ENCODE measurements around the gene DOC2B.
"Not testable (repeated sequence)": the region's sequence is repeated elsewhere in the genome, so short reads cannot be mapped to it uniquely, and the experiment has no call there.

DOC2B gene

DNA sequence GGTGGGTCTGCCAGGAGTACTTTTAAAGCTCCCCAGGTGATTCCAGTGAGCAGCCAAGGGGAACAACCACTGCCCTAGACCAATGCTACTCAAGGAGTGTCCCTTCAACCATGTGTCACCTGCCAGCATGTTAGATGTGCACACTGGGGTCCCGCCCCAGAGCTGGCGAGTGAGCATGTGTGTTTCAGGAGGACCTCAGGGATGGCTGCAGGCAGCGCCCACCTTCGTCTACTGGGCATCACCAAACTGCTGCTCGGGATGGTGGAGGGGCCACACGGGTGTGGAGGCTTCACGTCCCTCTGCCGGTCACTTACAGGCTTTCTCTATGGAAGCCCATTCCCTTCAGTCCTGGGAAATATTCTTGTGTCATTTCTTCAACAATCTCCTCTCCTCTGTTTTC, 29.0 kb upstream of the DOC2B start:
- no peak for DNase-seq (ENCODE audit: low read depth)

DNA sequence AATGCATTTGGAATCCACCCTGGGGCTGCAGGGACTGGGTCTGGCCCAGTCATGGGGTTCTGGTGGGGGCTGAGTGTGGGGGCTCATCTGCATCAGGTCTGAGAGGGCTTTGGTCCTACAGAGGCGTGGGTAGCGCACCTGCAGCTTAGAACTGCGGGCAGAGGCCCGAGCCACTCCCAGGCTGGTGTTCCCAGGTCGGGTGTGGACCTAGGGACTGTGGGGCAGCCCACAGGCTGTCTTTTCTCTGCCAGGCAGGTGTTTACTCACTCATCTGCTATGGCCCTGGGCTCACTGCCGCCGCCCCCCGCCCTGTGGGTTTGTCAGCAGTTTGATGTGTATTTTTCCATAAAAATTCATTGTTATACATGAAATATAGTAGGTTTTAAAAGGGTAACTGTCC, 27.0 kb upstream of the DOC2B start:
- no peak for DNase-seq (ENCODE audit: low read depth)

DNA sequence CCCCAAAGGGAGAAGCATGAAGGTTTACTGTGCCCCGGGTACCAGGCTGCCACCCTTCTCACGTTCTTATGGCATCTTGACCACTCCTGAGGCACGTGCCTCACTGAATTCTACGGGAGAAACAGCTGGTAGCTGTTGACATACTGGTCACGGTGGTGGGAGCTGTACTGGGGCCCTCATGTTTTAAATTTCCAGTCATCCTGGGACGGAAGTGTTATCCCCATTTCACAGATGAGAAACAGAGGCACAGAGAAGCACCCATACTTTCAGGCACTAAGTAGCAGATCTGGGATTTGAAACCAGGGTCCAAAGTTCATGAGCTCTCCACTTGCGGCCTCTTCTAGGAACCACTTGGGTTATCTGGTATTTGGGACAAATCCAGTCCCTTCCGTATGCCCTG, 26.3 kb upstream of the DOC2B start:
- no peak for DNase-seq (ENCODE audit: low read depth)

DNA sequence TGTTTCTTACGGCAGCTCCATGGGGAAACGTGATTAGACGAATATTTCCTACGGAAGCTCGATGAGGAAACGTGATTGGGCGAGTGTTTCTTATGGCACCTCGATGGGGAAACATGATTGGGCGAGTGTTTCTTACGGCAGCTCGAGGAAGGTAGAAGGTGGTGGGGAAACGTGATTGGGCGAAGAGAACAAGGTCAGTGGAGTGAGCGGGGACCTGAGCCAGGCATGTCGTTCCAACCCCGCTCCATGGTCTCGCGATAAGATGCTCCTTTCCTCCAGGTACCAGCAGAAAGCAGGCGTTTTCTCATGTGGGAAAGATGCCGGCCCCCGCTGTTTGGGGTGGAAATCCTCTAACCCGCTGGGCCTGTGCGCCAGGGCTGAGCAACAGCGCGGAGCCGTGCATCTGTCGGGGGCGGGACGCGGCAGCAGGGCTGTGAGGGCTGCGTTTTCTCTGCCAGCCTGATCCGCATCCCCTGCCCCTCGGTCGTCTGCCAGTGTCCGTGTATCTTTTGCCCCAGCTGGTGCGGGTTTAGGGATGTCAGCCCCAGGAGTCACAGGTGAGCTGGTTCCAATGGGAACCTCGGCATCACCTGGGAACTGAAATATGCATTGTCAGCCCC, 25.6 kb upstream of the DOC2B start:
- DNase-seq (ENCODE audit: low read depth), result no peak

DNA sequence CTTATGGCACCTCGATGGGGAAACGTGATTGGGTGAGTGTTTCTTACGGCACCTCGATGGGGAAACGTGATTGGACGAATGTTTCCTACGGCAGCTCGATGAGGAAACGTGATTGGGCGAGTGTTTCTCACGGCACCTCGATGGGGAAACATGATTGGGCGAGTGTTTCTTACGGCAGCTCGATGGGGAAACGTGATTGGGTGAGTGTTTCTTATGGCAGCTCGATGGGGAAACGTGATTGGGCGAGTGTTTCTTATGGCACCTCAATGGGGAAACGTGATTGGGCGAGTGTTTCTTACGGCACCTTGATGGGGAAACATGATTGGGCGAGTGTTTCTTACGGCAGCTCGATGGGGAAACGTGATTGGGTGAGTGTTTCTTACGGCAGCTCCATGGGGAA, 25.0 kb upstream of the DOC2B start:
- not testable (repeated sequence) for DNase-seq (ENCODE audit: low read depth)

DNA sequence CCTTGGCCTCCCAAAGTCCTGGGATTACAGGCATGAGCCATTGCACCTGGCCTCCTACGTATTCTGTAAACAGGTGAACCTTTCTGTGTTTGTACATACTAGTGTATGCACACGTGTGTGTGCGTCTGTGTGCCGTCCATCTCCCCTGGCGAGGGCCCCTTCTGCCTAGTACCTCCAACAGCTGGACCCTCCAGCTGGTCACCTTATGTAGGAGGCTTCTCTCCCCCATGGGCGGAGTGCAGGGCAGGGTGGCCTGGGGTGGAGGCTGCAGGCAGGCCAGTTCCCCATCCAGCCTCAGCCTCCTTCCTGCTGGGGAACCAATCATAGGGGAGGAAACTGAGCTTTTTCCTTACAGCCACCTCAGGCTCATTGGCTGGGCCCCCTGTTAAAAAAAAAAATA, 24.4 kb upstream of the DOC2B start:
- DNase-seq (ENCODE audit: low read depth), result no peak

DNA sequence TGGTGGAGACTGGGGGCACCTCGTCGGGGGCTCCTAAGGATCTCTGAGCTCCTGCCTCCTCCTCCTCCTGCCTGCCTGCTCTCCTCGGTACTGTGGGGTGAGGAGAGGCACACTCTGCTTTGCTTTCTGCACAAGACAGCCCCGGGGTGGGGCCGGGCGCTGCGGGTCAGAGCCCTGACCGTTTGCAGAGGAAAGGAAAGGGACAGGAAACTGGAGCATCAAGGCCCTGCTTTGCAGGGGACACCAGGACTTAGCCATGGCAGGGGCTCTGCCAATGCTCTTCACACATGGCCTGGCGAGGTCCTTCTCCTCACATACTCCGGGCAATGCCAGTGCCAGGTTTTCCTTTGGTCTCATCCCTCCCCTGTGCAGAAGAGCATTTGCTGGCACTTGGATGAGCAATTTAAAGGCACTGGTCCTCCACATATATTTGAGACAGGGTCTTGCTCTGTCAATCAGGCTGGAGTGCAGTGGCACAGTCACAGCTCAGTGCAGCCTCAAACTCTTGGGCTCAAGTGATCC, 23.8 kb upstream of the DOC2B start:
- no peak for DNase-seq (ENCODE audit: low read depth)

DNA sequence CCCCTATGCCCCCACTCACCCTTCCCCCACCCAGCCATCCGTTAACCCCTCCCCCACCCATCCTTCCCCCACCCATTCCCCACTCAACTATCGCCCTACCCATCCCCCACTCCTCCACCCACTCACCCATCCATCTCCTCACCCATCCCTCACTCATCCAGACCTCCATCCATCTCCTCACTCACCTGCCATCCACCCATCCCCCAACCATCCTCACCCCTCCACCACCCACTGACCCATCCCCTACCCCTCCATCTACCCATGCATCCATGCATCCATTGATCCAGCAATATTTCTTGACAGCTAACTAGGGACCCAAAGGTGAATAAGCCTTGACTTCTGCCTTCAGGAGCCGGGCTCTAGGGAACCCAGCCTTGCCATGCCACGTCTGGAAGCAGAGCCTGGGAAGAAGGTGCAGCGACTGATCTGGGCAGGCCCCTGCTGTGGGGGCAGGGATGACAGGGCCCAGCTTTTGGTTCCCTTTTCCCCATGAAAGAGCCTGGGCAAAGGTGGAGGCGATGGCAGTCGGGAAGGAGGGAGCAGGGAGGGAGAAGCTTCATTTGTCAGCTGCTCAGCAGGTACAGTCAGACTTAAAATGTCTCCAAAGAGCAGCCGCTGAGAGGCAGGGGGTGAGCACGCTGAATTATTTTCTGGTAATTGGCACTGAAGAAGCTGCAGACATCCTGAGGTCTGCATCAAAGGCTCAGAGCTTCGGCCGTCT, 23.1 kb upstream of the DOC2B start:
- DNase-seq (ENCODE audit: low read depth), result no peak

DNA sequence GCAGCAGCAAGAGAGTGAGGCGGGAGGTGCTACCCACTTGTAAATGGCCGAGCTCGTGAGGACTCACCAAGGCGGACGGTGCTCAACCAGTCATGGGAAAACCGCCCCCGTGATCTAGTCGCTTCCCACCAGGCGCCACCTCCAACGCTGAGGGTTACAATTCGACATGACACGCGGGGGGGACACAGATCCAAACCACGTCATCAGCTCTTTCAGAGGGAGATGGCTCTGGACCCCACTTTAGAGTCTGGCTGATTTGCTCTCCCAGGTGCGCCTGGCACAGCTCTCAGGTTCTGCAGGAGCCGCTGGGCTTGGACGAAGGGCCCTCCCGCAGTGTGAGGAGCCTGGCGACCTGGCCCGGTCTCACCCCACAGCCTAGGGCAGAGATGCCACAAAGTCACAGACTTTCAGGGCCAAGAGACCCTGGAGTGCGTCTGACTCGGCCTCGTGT, 21.1 kb upstream of the DOC2B start:
- no peak for DNase-seq (ENCODE audit: low read depth)

DNA sequence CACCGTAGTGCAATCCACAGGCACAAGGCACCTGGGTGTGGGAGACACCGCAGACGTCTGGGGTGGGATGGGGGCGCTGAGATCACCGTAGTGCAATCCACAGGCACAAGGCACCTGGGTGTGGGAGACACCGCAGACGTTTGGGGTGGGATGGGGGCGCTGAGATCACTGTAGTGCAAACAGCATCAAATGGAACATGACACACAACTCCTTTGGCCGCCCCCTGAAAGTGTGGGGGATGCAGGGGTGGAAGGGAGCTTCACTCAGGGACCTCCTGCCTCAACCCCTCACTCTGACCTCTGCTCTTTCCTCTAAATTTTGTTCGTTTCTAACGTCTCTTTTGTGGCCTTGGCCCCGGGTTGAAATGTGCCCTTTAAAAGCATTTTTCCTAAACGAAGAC, 20.3 kb upstream of the DOC2B start:
- not testable (repeated sequence) for DNase-seq (ENCODE audit: low read depth)

DNA sequence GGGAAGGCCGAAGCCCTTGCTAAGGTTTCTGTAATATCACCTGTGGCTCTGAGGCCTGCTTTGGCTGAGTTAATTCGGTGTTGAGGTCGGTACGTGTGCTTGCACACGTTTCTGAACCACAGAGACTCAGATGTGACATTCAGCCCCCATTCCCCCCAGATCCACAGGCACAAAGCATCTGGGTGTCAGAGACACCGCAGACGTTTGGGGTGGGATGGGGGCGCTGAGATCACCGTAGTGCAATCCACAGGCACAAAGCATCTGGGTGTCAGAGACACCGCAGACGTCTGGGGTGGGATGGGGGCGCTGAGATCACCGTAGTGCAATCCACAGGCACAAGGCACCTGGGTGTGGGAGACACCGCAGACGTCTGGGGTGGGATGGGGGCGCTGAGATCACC, 19.8 kb upstream of the DOC2B start:
- DNase-seq (ENCODE audit: low read depth), result not testable (repeated sequence)

DNA sequence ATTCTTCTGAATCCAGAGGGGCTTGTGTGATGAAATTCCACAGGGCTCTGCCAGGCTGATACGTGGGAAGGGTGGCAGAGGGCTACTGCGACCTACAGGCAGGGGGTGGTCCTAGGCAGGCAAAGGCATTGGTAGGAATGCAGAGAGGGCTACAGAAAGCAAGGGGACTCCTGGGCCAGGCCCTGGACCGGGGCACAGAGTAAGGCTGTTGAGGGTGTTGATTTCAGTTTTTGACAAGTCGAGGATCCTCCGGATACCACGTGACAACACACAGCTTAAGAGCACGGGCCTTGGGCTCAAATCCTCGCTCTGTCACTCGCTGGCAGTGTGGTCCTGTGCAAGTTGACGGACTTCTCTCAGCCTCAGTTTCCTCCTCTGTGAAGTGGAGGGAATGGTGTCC, 19.1 kb upstream of the DOC2B start:
- DNase-seq (ENCODE audit: low read depth), result no peak

DNA sequence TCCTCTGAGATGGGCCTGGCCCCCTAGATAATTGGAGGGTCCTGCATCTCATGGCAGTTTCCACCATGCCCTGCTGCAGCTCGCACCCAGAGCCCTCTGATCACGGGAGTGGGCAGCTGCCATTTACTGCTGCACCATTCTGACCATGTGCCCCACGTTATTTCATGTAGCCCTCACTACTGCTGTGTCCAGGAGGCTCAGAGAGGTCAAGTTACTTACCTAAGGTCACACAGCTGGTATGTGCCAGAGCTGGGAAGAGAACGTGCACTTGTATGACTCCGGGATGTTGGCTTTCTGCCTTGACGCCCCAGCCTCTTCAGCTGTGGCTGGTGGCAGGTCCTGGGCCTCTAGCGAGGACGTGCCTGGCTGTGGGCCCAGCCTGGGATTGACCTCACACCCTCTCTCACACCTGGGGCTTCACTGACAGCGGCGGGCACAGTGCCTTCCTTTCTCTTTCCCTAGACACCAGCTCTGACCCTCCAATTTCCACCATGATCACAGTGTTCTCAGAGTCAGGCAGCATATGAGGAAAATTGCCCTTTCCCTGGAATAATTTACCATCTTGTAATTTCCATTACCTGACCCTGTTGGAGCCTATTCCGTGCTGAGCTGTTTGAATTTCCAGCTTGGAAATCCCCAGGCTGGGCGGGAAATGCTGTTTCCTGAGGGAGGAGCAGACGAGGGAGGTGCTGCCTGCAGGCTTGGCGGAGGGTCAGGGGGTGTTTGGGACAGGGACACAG, 18.5 kb upstream of the DOC2B start:
- DNase-seq (ENCODE audit: low read depth), result no peak

DNA sequence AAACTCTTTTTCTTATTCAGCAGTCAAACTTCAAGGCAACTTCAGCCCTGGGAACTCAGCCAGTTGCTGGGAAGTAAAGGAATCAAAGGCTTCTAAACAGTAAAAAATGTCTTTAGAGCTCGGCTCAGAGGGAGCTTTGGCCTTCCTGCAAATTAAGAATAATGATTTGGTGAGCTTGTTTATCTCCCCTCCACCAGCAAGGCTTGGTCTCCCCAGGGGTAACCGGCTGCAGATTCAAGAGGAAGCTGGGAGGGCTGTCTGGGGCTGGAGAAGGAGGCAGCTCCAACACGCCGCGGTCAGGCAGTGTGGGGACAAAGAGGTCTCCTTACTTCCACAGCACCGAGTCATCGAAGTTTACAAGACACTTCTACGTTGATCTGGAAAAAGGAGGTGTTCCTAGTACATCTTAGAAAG, 17.7 kb upstream of the DOC2B start:
- no peak for DNase-seq (ENCODE audit: low read depth)

DNA sequence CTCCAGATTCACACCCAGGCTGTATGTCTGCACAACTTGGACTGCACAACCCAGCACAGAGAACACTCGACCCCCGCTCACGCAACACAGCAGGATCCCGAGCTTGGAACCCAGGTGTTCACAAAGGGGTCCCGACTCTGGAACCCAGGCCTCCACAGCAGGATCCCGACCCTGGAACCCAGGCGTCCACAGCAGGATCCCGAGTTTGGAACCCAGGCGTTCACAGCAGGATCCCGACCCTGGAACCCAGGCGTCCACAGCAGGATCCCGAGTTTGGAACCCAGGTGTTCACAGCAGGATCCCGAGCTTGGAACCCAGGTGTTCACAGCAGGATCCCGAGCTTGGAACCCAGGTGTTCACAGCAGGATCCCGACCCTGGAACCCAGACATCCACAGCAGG, 16.8 kb upstream of the DOC2B start:
- DNase-seq (ENCODE audit: low read depth), result not testable (repeated sequence)

DNA sequence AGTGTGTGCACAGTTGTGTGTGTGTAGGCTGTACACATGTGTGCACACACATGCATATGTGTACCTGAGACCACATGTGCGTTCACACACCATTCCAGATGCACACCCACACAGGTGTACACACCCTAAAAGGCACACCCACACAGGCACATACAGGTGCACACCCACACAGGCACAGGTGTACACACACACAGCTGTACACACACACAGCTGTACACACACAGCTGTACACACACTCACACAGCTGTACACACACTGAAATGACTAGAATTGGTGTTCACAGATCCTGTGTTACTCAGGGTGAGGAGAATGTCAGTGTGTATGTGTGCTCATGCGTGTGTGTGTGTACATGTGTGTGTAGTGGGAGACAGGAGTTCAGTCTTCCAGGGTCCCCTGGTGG, 15.9 kb upstream of the DOC2B start:
- DNase-seq (ENCODE audit: low read depth), result no peak

DNA sequence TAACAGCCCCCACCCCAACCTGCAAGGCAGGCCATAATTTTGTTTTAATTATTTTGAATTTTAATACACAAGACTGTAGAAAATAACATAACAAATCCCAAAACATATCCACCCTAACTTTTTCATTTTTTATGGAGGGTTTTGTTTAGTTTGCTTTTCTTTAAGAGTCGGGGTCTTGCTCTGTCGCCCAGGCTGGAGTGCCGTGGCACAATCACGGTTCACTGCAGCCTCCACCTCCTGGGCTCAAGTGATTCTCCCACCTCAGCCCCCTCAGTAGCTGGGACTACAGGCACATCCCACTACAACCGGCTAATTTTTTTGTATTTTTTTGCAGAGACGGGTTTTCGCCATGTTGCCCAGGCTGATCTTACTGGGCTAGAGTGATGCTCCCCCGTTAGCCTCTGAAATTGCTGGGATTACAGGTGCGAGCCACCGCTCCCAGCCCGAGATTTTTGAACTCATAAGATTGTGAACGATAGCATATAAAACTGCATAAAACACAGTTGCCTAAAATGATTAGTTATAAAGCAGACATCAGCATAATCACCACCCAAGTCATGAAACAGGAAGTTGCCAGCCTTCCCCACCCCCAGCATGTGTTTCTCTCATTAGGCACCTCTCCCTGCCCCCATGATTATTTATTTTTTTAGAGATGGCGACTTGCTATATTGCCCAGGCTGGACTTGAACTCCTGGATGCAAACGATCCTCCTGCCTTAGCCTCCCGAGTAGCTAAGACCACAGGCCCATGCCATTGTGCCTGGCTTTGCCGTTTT, 13.6 kb upstream of the DOC2B start:
- no peak for DNase-seq (ENCODE audit: low read depth)

DNA sequence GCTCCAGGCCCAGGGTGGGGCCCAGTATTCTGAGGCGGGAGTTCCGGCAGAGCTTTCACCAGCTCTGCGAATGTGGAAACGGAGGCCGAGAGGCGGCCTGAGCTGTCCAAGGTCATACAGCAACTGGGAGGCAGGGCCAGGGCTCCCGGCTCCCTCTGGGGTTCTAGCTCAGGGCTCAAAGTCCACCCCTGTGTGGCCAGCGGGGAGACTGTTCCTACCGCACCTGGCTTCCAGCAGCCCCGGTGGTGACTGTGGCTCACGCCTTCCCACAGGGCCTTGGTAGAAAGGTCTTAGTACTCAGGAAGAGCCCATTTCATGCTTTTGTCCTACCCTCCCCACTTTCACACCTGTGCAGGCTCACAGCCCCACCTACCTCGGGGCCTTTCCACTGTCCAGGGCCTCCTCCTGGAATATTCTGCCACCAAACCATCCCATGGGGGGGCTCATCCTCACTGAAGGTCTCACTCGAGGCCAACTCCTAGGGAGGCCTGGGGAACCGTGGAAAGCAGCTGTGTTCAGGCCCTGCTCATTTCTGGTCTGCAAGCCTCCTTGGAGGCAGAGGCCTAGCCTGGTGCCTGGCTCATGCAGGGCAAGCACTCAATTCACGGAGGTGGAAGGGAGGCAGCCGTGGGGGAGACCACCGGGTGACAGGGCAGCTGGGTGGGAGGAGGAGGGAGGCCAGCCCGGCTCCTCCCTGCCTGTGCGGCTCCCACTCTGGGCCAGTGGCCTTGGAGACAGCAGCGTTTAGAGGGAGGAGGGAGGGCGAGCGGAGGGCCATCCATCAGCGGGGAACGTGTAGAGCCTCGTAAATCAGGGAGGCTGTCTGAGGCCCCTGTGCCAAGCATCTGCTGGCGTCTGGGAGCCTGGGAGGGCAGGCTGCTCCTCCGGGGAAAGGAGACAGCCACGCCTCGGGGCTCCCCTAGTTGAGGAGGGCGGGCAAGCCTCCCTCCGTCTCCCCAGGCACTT, 12.7 kb upstream of the DOC2B start:
- no peak for DNase-seq (ENCODE audit: low read depth)

DNA sequence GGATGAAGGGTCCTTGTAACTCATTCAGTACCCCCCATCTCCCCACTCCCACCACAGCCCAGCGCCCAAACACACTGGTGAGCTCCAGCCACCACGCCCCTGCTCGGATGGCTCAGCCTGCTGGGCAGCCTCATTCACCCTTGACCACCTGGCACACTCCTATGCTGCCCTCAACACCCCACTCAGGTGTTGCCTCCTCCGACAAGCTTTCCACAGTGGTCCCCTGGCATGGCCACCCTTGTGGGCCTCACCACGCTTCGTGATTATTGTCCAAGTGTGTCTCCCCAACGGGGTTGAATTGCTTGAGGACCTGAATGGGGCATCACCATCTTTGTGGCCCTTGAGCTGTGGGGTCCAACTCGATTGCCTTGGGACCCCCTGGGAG, 12.0 kb upstream of the DOC2B start:
- no peak for DNase-seq (ENCODE audit: low read depth)

DNA sequence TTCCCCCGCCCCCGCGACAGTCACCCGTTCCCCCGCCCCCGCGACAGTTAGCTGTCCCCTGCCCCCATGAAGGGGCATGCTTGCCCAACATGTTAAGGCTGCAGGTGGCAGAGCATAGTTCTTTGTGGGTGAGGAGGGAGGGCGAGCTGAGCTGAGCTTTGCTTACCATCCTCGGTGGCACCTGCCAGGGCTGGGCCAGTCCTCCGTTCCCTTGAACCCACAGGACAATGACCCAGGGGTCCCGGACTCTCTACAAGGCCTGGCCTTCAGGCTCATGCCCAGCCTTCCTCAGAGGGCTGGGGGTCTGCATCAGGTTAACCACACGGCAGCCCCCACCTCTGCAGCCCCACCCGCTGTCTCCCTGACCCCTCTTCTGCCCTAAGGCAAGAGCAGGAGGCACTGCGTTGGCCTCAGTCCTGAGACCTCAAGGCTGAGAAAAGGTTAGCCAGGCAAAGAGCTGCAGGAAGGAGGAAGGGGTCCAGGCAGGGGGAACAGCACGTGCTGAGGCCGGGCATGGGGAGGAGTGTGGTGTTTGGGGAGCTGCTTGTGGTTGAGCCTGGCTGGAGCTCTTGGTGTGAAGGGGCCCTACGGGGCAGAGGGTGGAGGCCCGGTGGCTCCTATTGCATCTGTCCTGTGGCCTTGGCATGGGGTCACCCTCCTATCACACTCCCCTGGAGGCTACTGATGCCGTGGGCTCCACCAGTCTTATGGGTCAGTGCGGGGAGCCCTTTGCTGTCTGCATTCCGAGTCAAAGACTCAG, 11.4 kb upstream of the DOC2B start:
- no peak for DNase-seq (ENCODE audit: low read depth)
